GM15510 (cell line): Measurements from ENCODE around the gene UNC5A.

Source experiments
- POLR2A ChIP-seq: IDR thresholded peaks from 3 replicates; pipeline ENCODE4 v1.6.1; 2011; ENCODE audit warnings: borderline replicate concordance; ENCODE audit not compliant: insufficient read length; ENCODE audit errors: extremely low read depth

Gene UNC5A

GRCh38 chr5:176810081-176810597 lies at the start of gene UNC5A:
UNC5A (plus strand) TSS chr5:176810559; CDS start chr5:176810751, 192 bp downstream.
- no peak for TF ChIP-seq POLR2A

GRCh38 chr5:176761755-176762154 lies 48.6 kb upstream of the UNC5A start:
- TF ChIP-seq POLR2A: no peak

GRCh38 chr5:176762489-176762888 lies 47.9 kb upstream of the UNC5A start:
- no peak for TF ChIP-seq POLR2A

GRCh38 chr5:176765687-176766086 lies 44.7 kb upstream of the UNC5A start:
- no peak for TF ChIP-seq POLR2A

- no peak for TF ChIP-seq POLR2A
Observed at GRCh38 chr5:176768174-176768970, 42.0 kb upstream of the UNC5A start.

- no peak for TF ChIP-seq POLR2A
Observed at GRCh38 chr5:176769911-176770310, 40.4 kb upstream of the UNC5A start.

- no peak for TF ChIP-seq POLR2A
Observed at GRCh38 chr5:176770431-176770830, 39.9 kb upstream of the UNC5A start.

- TF ChIP-seq POLR2A: no peak
Observed at GRCh38 chr5:176771102-176771845, 39.1 kb upstream of the UNC5A start.

GRCh38 chr5:176772271-176773210 lies 37.8 kb upstream of the UNC5A start:
- no peak for TF ChIP-seq POLR2A

GRCh38 chr5:176773408-176774035 lies 36.8 kb upstream of the UNC5A start:
- TF ChIP-seq POLR2A: no peak

GRCh38 chr5:176774216-176775171 lies 35.9 kb upstream of the UNC5A start:
- no peak for TF ChIP-seq POLR2A

GRCh38 chr5:176775409-176775808 lies 35.0 kb upstream of the UNC5A start:
- no peak for TF ChIP-seq POLR2A
